Measurements from ENCODE around the gene MSL1. TPM values are rescaled to one million over a fixed set of nuclear protein-coding genes. Genes with fewer than 3 reads are reported as not detected.

The MSL1 gene
- total RNA-seq, 1 experiment from 2014 or later: 59.8 TPM

DNA sequence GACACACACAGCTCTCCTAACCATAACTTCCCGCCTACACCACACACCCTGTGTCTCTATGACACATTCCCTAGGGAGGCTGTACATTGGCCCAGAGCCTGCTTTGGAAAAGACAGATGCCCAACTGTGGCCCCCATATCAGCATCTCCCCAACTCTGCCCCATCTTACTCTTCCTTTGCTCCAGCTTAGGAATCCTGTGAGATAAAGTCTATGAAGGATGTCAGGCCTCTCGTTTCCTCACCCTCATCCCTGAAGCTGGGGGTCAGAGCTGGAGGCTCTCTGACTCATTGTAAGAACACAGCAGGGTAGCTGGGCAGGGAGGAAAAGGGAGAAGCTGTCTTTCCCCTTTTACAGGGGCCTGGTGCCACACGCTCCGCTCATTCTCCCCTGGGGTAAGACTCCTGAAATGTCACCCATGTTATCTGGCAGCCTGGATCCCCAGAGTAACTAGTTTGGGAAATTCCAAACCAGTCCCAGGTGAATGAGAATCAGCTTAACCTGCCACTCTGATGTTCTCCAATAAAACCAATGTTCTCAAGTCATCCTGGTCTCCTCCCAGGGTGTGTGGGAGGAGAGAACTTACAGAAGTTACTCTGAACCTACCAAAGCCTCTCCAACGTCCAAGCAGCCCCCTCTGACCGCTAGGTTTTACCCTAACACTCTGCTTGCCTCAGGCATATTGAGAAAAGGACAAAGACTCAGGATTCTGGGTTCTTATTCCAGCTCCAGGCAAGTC, 58.3 kb downstream of the MSL1 start:
- POLR2A ChIA-PET: interaction anchor here (0.5 to 6.9 kb wide), 19 partner anchors 9 to 199 kb away, joined by 3 to 65 read pairs (median 5); partner anchors contain the start of genes CASC3, CSF3, MSL1 and NR1D1
- peak; percentile 78 for DNase-seq (ENCODE audit: unreplicated experiment)
- no peaks in the 10 kb centered on the region for H3K27me3 Mint-ChIP-seq (ENCODE audit: insufficient read depth, unreplicated experiment)
- peaks cover 12% of the 10 kb centered on the region for H3K36me3 Mint-ChIP-seq (ENCODE audit: insufficient read depth, unreplicated experiment)
- H3K9me3 Mint-ChIP-seq (ENCODE audit: unreplicated experiment): no peaks in the 10 kb centered on the region
- CTCF ChIA-PET: interaction anchor here (0.6 to 2.6 kb wide), 11 partner anchors 10 to 218 kb away, joined by 3 to 12 read pairs (median 4); no protein-coding TSS in a partner anchor
- H3K27ac Mint-ChIP-seq (ENCODE audit: low read depth, unreplicated experiment): peak overlapping the region; percentile 74
- intact Hi-C loops (cut with micrococcal nuclease): no loop called here
- TF ChIP-seq, protein P1, sequence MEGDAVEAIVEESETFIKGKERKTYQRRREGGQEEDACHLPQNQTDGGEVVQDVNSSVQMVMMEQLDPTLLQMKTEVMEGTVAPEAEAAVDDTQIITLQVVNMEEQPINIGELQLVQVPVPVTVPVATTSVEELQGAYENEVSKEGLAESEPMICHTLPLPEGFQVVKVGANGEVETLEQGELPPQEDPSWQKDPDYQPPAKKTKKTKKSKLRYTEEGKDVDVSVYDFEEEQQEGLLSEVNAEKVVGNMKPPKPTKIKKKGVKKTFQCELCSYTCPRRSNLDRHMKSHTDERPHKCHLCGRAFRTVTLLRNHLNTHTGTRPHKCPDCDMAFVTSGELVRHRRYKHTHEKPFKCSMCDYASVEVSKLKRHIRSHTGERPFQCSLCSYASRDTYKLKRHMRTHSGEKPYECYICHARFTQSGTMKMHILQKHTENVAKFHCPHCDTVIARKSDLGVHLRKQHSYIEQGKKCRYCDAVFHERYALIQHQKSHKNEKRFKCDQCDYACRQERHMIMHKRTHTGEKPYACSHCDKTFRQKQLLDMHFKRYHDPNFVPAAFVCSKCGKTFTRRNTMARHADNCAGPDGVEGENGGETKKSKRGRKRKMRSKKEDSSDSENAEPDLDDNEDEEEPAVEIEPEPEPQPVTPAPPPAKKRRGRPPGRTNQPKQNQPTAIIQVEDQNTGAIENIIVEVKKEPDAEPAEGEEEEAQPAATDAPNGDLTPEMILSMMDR (IDR thresholded peaks at IDR 0.05; ENCODE audit: unreplicated experiment): no peak
- peak overlapping the region; percentile 43 for H3K4me3 Mint-ChIP-seq (ENCODE audit: unreplicated experiment)
- peaks cover 31% of the 10 kb centered on the region for H3K4me1 Mint-ChIP-seq (ENCODE audit: insufficient read depth, unreplicated experiment)
- no TSS peak for BruUV-seq (replicated peaks)

DNA sequence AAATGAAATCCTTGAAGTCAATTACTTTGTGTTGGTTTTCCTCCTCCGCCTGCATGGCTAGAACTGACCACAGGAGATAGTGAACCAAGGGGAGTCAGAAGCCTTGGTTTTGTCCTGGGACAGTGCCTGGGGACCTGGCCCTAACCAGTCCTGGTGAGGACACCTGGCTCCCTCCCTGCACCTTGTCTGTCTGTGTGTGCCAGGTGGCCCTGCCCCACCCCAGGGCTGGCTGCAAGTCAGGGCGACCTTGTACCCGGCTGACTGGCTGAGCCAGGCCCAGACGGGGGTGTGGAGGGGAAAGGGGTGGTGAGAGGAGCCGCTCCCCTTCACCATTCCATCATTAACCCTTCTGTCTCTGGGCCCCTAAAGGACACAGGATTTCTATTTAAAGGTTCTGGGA, 58.9 kb downstream of the MSL1 start:
- no peaks in the 10 kb centered on the region for H3K27me3 Mint-ChIP-seq (ENCODE audit: insufficient read depth, unreplicated experiment)
- ChIA-PET POLR2A (interaction anchor here (0.8 to 6.9 kb wide), 16 partner anchors 9 to 200 kb away, joined by 3 to 65 read pairs (median 5); partner anchors contain the start of genes CASC3, MSL1, NR1D1 and PSMD3), CTCF (interaction anchor here (0.6 to 2.6 kb wide), 8 partner anchors 12 to 1312 kb away, joined by 3 to 12 read pairs (median 5); no protein-coding TSS in a partner anchor)
- peaks cover 33% of the 10 kb centered on the region for H3K4me1 Mint-ChIP-seq (ENCODE audit: insufficient read depth, unreplicated experiment)
- TF ChIP-seq, protein P1 (IDR thresholded peaks at IDR 0.05; ENCODE audit: unreplicated experiment): no peak
- DNase-seq (ENCODE audit: unreplicated experiment): peak; percentile 34
- no TSS peak for BruUV-seq (replicated peaks)
- H3K27ac Mint-ChIP-seq (ENCODE audit: low read depth, unreplicated experiment): peak overlapping the region; percentile 74
- no peaks in the 10 kb centered on the region for H3K9me3 Mint-ChIP-seq (ENCODE audit: unreplicated experiment)
- intact Hi-C loops (cut with micrococcal nuclease): no loop called here
- peak overlapping the region; percentile 43 for H3K4me3 Mint-ChIP-seq (ENCODE audit: unreplicated experiment)
- peaks cover 12% of the 10 kb centered on the region for H3K36me3 Mint-ChIP-seq (ENCODE audit: insufficient read depth, unreplicated experiment)

DNA sequence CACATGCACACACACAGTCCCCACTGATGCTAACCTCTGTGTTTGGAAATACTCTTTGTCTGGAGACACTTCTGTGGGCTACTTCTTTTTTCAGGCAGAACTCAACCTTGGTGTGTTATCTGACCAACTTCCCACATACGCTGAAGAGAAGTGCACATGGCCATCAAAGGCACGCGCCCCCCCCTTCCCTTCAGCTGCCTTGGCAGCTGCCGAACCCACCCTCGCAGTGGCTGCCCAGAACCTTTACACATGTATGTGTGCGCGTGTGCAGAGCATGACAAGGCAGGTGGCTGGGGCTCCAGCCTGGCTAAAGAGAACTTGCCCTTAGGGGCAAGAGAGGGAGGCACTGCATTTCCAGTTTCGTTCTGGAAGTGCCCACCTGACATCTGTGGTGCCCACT, 59.4 kb downstream of the MSL1 start:
- H3K4me3 Mint-ChIP-seq (ENCODE audit: unreplicated experiment): no peak overlapping the region
- ChIA-PET CTCF (interaction anchor here (0.6 to 0.9 kb wide), 3 partner anchors 11 to 1312 kb away, joined by 3 to 5 read pairs (median 4); no protein-coding TSS in a partner anchor), POLR2A (interaction anchor here (0.7 to 6.9 kb wide), 8 partner anchors 8 to 82 kb away, joined by 3 to 65 read pairs (median 12); partner anchors contain the start of genes CASC3 and NR1D1)

DNA sequence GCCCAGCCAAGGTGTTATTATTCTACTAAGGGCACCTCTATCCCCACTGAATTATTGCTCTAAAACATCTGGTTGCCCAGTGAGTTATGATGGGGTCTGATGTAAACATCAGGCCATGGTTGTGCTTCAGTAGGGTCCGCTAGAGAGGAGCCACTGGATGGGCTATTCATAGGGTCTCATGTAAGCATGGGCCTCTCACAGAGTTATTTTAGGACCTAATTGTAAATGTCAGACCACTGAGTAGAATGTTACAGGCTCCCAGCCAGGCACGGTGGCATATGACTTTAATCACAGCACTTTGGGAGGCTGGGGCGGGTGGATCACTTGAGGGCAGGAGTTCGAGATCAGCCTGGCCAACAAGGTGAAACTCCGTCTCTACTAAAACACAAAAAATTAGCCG, 60.8 kb downstream of the MSL1 start:
- Mint-ChIP-seq H3K27ac (ENCODE audit: low read depth, unreplicated experiment) (no peak overlapping the region), H3K4me3 (ENCODE audit: unreplicated experiment) (no peak overlapping the region), H3K4me1 (ENCODE audit: insufficient read depth, unreplicated experiment) (peaks cover 18% of the 10 kb centered on the region), H3K36me3 (ENCODE audit: insufficient read depth, unreplicated experiment) (peaks cover 6% of the 10 kb centered on the region), H3K9me3 (ENCODE audit: unreplicated experiment) (no peaks in the 10 kb centered on the region), H3K27me3 (ENCODE audit: insufficient read depth, unreplicated experiment) (no peaks in the 10 kb centered on the region)
- TF ChIP-seq, protein P1 (IDR thresholded peaks at IDR 0.05; ENCODE audit: unreplicated experiment): no peak
- no TSS peak for BruUV-seq (replicated peaks)
- POLR2A ChIA-PET: interaction anchor here (0.6 to 5.5 kb wide), 4 partner anchors 9 to 98 kb away, joined by 3 to 51 read pairs (median 16); partner anchors contain the start of gene NR1D1
- CTCF ChIA-PET: interaction anchor here (1.3 kb wide), 1 partner anchor 69 kb away, joined by 5 read pairs; no protein-coding TSS in a partner anchor
- intact Hi-C loops (cut with micrococcal nuclease): no loop called here
- no peak for DNase-seq (ENCODE audit: unreplicated experiment)

More for the DNA sequence above, 59.4 kb downstream of the MSL1 start:
- H3K27ac Mint-ChIP-seq (ENCODE audit: low read depth, unreplicated experiment): no peak overlapping the region
- no TSS peak for BruUV-seq (replicated peaks)
- no peaks in the 10 kb centered on the region for H3K9me3 Mint-ChIP-seq (ENCODE audit: unreplicated experiment)
- peaks cover 8% of the 10 kb centered on the region for H3K36me3 Mint-ChIP-seq (ENCODE audit: insufficient read depth, unreplicated experiment)
- no peaks in the 10 kb centered on the region for H3K27me3 Mint-ChIP-seq (ENCODE audit: insufficient read depth, unreplicated experiment)
- H3K4me1 Mint-ChIP-seq (ENCODE audit: insufficient read depth, unreplicated experiment): peaks cover 28% of the 10 kb centered on the region
- TF ChIP-seq, protein P1 (IDR thresholded peaks at IDR 0.05; ENCODE audit: unreplicated experiment): no peak
- DNase-seq (ENCODE audit: unreplicated experiment): no peak
- intact Hi-C loops (cut with micrococcal nuclease): no loop called here

Data from MCF 10A (cell line).